Bronchial epithelial cell (primary cell): ENCODE data around the gene BNIPL. TPM values are rescaled to one million over a fixed set of nuclear protein-coding genes. Genes with fewer than 3 reads are reported as not detected.

Source experiments
- DNase-seq: peaks from one replicate; pipeline ENCODE4 v3.0.0-alpha.2; 2010; ENCODE audit warnings: low read depth
- FAIRE-seq: peaks from 2 replicates; lab custom pipeline; 2011; peaks lifted over from hg19 to GRCh38; lab: Jason Lieb, UNC
- H3K27me3 ChIP-seq: 2 replicates; pipeline ENCODE4 v1.5.1; 2011; ENCODE audit warnings: low read length; ENCODE audit not compliant: control insufficient read depth, insufficient read depth
- H3K36me3 ChIP-seq: 2 replicates; pipeline ENCODE4 v1.5.1; 2011; ENCODE audit warnings: low read length; ENCODE audit not compliant: control insufficient read depth, insufficient read depth
- H3K4me3 ChIP-seq: 2 replicates; pipeline ENCODE4 v1.5.1; 2011; ENCODE audit warnings: mild to moderate bottlenecking, low read depth, low read length, control low read depth
- total RNA-seq: library from RNA; depleted of rRNA; stranded (reverse); fragments of >200 nt; gene quantifications from 2 replicates; pipeline ENCODE4 v1.2.1, GENCODE V29; 2014
- TF ChIP-seq, protein P1 (sequence below): IDR thresholded peaks from 2 replicates; pipeline ENCODE4 v1.5.1; 2011; ENCODE audit warnings: mild to moderate bottlenecking, moderate library complexity, low read length, control low read depth, inconsistent platforms; ENCODE audit not compliant: insufficient read depth, severe bottlenecking

BNIPL gene
- total RNA-seq, 1 donor from 2014 or later: 4.7 TPM

DNA sequence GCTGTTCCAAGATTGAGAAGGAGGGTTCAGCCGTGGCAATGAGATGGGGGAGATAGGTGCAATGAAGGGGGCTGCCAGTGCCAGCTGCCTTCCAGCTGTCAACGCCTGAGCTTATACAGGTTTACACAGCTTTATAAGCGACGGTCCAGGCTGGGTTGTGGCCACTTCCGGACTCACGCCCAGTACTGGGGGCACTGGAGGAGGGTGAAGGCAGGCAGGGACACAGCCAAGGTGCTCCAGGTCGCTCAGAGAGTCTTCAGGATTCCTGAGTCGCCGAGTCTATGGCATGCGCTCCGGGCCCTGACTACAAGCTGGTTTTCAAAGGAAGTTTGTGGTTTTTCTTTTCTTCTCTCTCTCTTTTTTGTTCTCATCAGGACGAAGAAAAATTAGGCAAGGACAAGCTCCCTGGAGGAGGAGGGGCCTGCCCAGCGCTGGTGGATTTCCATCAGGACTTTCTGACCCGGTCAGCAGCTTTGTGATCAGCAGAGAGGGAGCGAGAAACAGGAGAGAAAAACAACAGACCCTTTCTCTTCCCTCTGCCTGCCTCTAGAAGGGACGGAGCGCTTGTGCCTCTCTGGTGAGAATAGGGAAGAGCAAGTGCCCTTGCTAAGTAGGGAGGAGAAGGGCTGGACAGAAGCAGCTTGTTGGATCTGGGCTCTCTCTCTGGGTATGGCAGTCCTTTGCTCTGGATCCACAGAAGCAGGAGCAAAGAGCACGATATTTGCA is 29.9 kb upstream of the BNIPL start, which contains the start of gene MINDY1:
MINDY1 (minus strand) TSS at position 576 of the 726 bp plus-strand sequence. CDS start 4,285 bp downstream, outside the sequence.
- H3K27me3 ChIP-seq: no peaks in the 10 kb centered on the region
- TF ChIP-seq, protein P1, sequence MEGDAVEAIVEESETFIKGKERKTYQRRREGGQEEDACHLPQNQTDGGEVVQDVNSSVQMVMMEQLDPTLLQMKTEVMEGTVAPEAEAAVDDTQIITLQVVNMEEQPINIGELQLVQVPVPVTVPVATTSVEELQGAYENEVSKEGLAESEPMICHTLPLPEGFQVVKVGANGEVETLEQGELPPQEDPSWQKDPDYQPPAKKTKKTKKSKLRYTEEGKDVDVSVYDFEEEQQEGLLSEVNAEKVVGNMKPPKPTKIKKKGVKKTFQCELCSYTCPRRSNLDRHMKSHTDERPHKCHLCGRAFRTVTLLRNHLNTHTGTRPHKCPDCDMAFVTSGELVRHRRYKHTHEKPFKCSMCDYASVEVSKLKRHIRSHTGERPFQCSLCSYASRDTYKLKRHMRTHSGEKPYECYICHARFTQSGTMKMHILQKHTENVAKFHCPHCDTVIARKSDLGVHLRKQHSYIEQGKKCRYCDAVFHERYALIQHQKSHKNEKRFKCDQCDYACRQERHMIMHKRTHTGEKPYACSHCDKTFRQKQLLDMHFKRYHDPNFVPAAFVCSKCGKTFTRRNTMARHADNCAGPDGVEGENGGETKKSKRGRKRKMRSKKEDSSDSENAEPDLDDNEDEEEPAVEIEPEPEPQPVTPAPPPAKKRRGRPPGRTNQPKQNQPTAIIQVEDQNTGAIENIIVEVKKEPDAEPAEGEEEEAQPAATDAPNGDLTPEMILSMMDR: peak; percentile 62
- peak within 1 kb of the TSS; percentile 46 for H3K4me3 ChIP-seq
- no peak for FAIRE-seq
- peak; percentile 73 for DNase-seq
- no peaks in the 10 kb centered on the region for H3K36me3 ChIP-seq

DNA sequence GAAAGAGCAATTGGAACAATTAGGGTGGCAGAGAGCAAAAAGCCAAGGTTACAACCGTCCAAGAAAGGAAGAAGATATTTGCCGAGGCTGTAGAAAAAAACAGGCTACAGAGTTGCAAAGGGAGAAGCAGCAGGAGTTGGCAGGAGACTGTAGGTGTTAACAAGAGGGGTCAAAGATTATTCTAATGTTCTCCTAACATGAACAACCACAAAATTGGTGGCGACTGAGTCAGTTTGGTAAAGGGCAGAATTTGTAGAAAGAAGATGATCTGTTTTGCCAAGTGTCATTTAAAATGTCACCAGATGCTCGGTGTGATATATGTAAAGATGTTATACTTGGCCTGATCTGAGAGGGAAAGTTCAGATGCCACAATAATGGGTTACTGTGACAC is 28.5 kb upstream of the BNIPL start:
- TF ChIP-seq, protein P1: no peak
- Histone ChIP-seq H3K36me3 (no peaks in the 10 kb centered on the region), H3K27me3 (no peaks in the 10 kb centered on the region), H3K4me3 (no peak overlapping the region)
- FAIRE-seq (no peak), DNase-seq (no peak)

DNA sequence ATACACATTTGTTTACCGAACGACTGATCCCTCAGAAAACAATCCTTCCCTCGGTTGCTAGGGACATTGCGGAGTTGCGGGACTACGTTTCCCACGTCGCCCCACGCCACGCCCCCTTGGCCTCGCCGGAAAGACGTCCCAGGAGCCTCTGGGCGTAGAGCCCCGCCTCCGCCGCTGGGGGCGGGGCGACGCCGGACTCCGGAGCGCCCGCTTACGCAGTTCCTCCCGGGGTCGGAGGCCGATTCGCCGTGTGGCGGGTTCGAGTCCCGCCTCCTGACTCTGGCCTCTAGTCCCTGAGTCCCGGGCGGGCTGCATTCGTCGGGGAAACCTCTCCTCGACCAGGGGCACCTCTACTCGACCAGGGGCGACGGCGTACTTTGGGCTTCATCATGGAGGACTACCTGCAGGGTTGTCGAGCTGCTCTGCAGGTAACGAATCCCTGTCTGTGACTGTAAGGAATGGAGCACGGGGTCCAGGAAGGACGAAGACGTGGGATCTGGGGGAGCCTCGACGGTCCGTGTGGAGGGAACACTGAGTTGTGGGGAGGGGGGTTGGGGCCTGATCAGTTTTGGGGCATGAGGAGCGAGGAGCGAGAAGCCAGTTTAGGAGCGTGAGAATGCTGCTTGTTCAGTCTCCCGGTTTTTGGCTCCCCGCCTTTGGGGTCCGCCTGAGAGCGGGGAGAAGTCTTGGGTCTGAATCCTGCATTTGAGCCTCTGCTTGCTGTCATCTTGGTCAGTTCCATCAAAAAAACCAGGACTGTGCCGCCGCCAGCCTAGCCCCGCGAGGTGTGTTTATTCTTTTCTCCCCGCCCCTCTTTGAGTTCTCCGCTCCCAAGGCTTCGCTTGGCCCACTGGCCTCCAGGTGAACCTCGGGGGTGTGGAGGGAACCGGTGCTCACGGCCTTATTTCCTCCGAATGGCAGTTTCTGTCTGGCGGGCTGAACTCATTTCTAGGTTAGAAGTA is 27.9 kb upstream of the BNIPL start, which contains the start of gene PRUNE1:
PRUNE1 (plus strand) TSS at position 206 of the 962 bp plus-strand sequence; CDS start at position 390, 184 bp downstream.
- H3K4me3 ChIP-seq: peak within 1 kb of the TSS; percentile 78
- no peaks in the 10 kb centered on the region for H3K36me3 ChIP-seq
- FAIRE-seq: no peak
- TF ChIP-seq, protein P1: no peak
- DNase-seq: peak; percentile 92
- H3K27me3 ChIP-seq: no peaks in the 10 kb centered on the region

DNA sequence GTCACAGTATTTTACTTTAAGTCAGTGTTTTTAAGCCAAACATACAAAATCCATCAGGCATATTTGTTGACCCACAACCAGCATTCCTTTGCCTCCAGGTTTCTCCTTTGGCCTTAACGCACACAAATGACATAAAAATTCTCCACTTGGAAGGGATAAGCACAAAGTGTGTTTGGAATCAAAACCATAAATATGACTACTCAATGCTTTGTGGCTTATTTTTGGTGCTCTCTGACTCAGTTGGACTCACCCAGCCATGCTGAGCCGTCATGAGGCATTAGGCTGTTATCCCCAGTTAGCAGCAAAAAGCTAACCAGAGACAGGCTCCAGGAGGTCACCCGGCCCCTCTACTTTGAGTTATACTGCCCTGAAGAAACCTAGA is 27.2 kb upstream of the BNIPL start:
- FAIRE-seq (no peak), DNase-seq (no peak)
- no peaks in the 10 kb centered on the region for H3K36me3 ChIP-seq
- H3K4me3 ChIP-seq: peak overlapping the region; percentile 78
- no peaks in the 10 kb centered on the region for H3K27me3 ChIP-seq
- TF ChIP-seq, protein P1: no peak

DNA sequence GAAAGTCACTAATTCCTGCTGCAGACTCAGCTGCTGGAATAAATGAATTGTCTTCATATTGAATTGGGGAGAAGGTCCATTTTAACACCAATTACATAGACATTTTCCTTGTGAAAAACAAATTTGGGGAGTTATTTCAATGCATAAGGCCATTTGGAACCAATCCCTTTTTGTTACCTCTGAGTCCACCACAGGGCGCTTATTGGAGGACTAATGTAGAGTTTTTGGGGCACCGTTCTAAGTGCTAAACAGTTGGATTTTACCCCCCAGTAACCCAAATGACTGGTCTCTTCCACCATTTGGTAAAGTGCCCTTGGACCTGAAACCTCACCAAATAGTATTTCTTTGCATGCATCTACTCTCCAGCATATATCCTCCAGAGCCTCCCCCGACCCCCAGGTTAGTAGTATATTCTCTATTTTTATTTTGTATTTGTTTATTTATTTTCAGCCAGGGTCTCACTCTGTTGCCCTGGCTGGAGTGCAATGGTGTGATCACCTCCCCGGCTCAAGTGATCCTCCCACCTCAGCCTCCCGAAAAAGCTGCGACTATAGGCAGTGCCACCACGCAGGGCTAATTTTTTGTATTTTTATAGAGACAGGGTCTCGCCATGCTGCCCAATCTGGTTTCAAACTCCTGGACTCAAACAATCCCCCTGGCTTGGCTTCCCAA is 26.6 kb upstream of the BNIPL start:
- Histone ChIP-seq H3K36me3 (no peaks in the 10 kb centered on the region), H3K27me3 (no peaks in the 10 kb centered on the region), H3K4me3 (no peak overlapping the region)
- FAIRE-seq (no peak), DNase-seq (no peak)
- TF ChIP-seq, protein P1: no peak
